Activated gamma-delta T cell treated with Interleukin-2 at 50 U/mL for 16 hours (primary cell): ENCODE data around the gene TCOF1.
A peak's percentile ranks its signal among the peaks of the same experiment; 100 is the strongest.
"Not testable (repeated sequence)": the region's sequence is repeated elsewhere in the genome, so short reads cannot be mapped to it uniquely, and the experiment has no call there.

Experiments
- DNase-seq: peaks from one replicate; pipeline ENCODE4 v3.0.0-alpha.2; 2020

The TCOF1 gene

GRCh38 chr5:150406103-150406722, 48.7 kb downstream of the TCOF1 start:
- DNase-seq: no peak

GRCh38 chr5:150406723-150407095, 49.2 kb downstream of the TCOF1 start:
- no peak for DNase-seq

GRCh38 chr5:150407096-150407720, 49.7 kb downstream of the TCOF1 start:
- DNase-seq: no peak

GRCh38 chr5:150408231-150408943, 50.9 kb downstream of the TCOF1 start:
- DNase-seq: no peak

GRCh38 chr5:150409638-150410523, 52.4 kb downstream of the TCOF1 start:
- peak; percentile 34 for DNase-seq

GRCh38 chr5:150410524-150411244, 53.2 kb downstream of the TCOF1 start:
- peak; percentile 34 for DNase-seq

GRCh38 chr5:150411245-150411979, 53.9 kb downstream of the TCOF1 start:
- peak; percentile 64 for DNase-seq

GRCh38 chr5:150412319-150413175, 55.0 kb downstream of the TCOF1 start, which contains the start of gene CD74:
Gene CD74, minus strand, starts transcription at chr5:150412910. Its CDS starts 161 bp downstream, at chr5:150412749.
- DNase-seq: peak; percentile 91

GRCh38 chr5:150413176-150413901, 55.8 kb downstream of the TCOF1 start:
- no peak for DNase-seq

- not testable (repeated sequence) for DNase-seq
Observed at GRCh38 chr5:150413902-150414790, 56.6 kb downstream of the TCOF1 start.

- no peak for DNase-seq
Observed at GRCh38 chr5:150419630-150420270, 62.3 kb downstream of the TCOF1 start.

- DNase-seq: no peak
Observed at GRCh38 chr5:150422075-150422474, 64.6 kb downstream of the TCOF1 start.

- no peak for DNase-seq
Observed at GRCh38 chr5:150422758-150423157, 65.3 kb downstream of the TCOF1 start.

- DNase-seq: not testable (repeated sequence)
Observed at GRCh38 chr5:150426165-150426564, 68.7 kb downstream of the TCOF1 start.

- no peak for DNase-seq
Observed at GRCh38 chr5:150428106-150428876, 70.8 kb downstream of the TCOF1 start.

- DNase-seq: no peak
Observed at GRCh38 chr5:150428978-150429377, 71.5 kb downstream of the TCOF1 start.

- no peak for DNase-seq
Observed at GRCh38 chr5:150429410-150429873, 71.9 kb downstream of the TCOF1 start.
